HepG2 (cell line): ENCODE measurements around the gene TNS4. TPM values are rescaled to one million over a fixed set of nuclear protein-coding genes. Genes with fewer than 3 reads are reported as not detected.

Experiments
- ARID4A ChIP-seq: sonication (generic); formaldehyde crosslinking; IDR thresholded peaks from 2 replicates; pipeline ENCODE4 v1.5.0; 2020; ENCODE audit warnings: mild to moderate bottlenecking, missing genetic modification reagents, borderline replicate concordance
- ATF2 ChIP-seq: sonication (generic); formaldehyde crosslinking; IDR thresholded peaks from 2 replicates; pipeline ENCODE4 v1.4.0; 2020; ENCODE audit warnings: missing genetic modification reagents
- ATF7-NPFF ChIP-seq: sonication (generic); formaldehyde crosslinking; IDR thresholded peaks from 2 replicates; pipeline ENCODE4 v1.8.1; 2023; ENCODE audit warnings: mild to moderate bottlenecking, low read depth, missing genetic modification reagents, moderate library complexity
- CCAR2 ChIP-seq: fragments of 200-400 bp; formaldehyde crosslinking; optimal IDR thresholded peaks from 2 replicates; pipeline ENCODE3; 2018; ENCODE audit warnings: low read depth, mild to moderate bottlenecking, low read length, moderate library complexity
- FIP1L1 ChIP-seq: fragments of 200-400 bp; formaldehyde crosslinking; IDR thresholded peaks from 2 replicates; pipeline ENCODE4 v1.6.1; 2018; ENCODE audit warnings: low read depth, mild to moderate bottlenecking, low read length, moderate library complexity, borderline replicate concordance; ENCODE audit not compliant: insufficient read depth
- HOXA5 ChIP-seq: sonication (generic); formaldehyde crosslinking; IDR thresholded peaks from 2 replicates; pipeline ENCODE4 v1.4.0; 2020; ENCODE audit warnings: missing genetic modification reagents
- KLF6 ChIP-seq: IDR thresholded peaks from 2 replicates; pipeline ENCODE4 v1.8.0; 2016; ENCODE audit warnings: missing biosample characterization, missing genetic modification reagents
- KLF9 ChIP-seq: IDR thresholded peaks from 2 replicates; pipeline ENCODE4 v1.6.1; 2016; ENCODE audit warnings: low read depth
- MXD3 ChIP-seq: IDR thresholded peaks from 2 replicates; pipeline ENCODE4 v1.6.1; 2016; ENCODE audit warnings: mild to moderate bottlenecking, missing biosample characterization, missing genetic modification reagents
- NBN ChIP-seq: fragments of 450-650 bp; conservative IDR thresholded peaks from 2 replicates; pipeline ENCODE4 v1.6.1; 2017
- NFATC3 ChIP-seq: sonication (generic); formaldehyde crosslinking; IDR thresholded peaks from 2 replicates; pipeline ENCODE4 v1.5.1; 2020; ENCODE audit warnings: mild to moderate bottlenecking, missing genetic modification reagents
- RAD51 ChIP-seq: fragments of 450-650 bp; IDR thresholded peaks from 2 replicates; pipeline ENCODE4 v1.6.1; 2016; ENCODE audit warnings: borderline replicate concordance
- THAP8 ChIP-seq: sonication (generic); formaldehyde crosslinking; IDR thresholded peaks from 2 replicates; pipeline ENCODE4 v1.5.1; 2020; ENCODE audit warnings: missing genetic modification reagents, mild to moderate bottlenecking, borderline replicate concordance
- ZBTB20 ChIP-seq: sonication (generic); formaldehyde crosslinking; IDR thresholded peaks from 2 replicates; pipeline ENCODE4 v1.8.1; 2023; ENCODE audit warnings: missing genetic modification reagents, low read depth, mild to moderate bottlenecking, borderline replicate concordance
- ZNF230 ChIP-seq: sonication (generic); formaldehyde crosslinking; IDR thresholded peaks from 2 replicates; pipeline ENCODE4 v1.4.0; 2020; ENCODE audit warnings: mild to moderate bottlenecking, missing genetic modification reagents
- ZNF253 ChIP-seq: sonication (generic); formaldehyde crosslinking; IDR thresholded peaks from 2 replicates; pipeline ENCODE4 v1.8.0; 2022; ENCODE audit warnings: mild to moderate bottlenecking, missing genetic modification reagents, borderline replicate concordance
- ZNF530 ChIP-seq: sonication (generic); formaldehyde crosslinking; IDR thresholded peaks from 2 replicates; pipeline ENCODE4 v1.5.0; 2020; ENCODE audit warnings: low read depth, mild to moderate bottlenecking, missing genetic modification reagents
- ZNF563 ChIP-seq: sonication (generic); formaldehyde crosslinking; IDR thresholded peaks from 2 replicates; pipeline ENCODE4 v1.8.0; 2022; ENCODE audit warnings: mild to moderate bottlenecking, moderate library complexity, missing genetic modification reagents
- ZNF569 ChIP-seq: sonication (generic); formaldehyde crosslinking; IDR thresholded peaks from 2 replicates; pipeline ENCODE4 v1.5.0; 2020; ENCODE audit warnings: mild to moderate bottlenecking, missing genetic modification reagents, moderate library complexity, borderline replicate concordance
- ZNF772 ChIP-seq: sonication (generic); formaldehyde crosslinking; IDR thresholded peaks from 2 replicates; pipeline ENCODE4 v1.5.0; 2020; ENCODE audit warnings: mild to moderate bottlenecking, missing genetic modification reagents
- ZSCAN25 ChIP-seq: sonication (generic); formaldehyde crosslinking; IDR thresholded peaks from 2 replicates; pipeline ENCODE4 v1.8.0; 2022; ENCODE audit warnings: mild to moderate bottlenecking, missing genetic modification reagents
- polyA plus RNA-seq, 8 experiments: library from polyadenylated mRNA; depleted of rRNA in 3 of 8; stranded (reverse) in 7 of 8; unstranded in 1 of 8; fragments of >200 nt; fragmentation: Illumina TruSeq in 4 of 8; extraction: Trizol in 4 of 8; gene quantifications; 2 replicates each; pipeline versions ENCODE4 v1.2.1 to v1.2.3, GENCODE V29; 2011 to 2016; ENCODE audit warnings: low read depth in 4 of 8, missing spikeins in 1 of 8, mixed read lengths in 1 of 8; ENCODE audit not compliant: insufficient read depth in 1 of 8
- total RNA-seq, 5 experiments: library from RNA; depleted of rRNA; stranded (reverse); fragments of >200 nt; fragmentation: Illumina TruSeq; extraction: Trizol; gene quantifications; 2 replicates each; pipeline ENCODE4 v1.2.3, GENCODE V29; 2016; ENCODE audit warnings: low read depth in 1 of 5

The TNS4 gene
- total and polyA plus RNA-seq, 2 of the 13 experiments (the other 11 are each of a cell fraction or from before 2014, with no cell fraction given): 0.58 to 2.1 TPM

GRCh38 chr17:40542558-40543411, 41.4 kb upstream of the TNS4 start (continued):
- TF ChIP-seq ZNF563 (CRISPR knock-in tag): no peak
- no peak for TF ChIP-seq NBN
- no peak for TF ChIP-seq CCAR2
- no peak for TF ChIP-seq ZBTB20
- TF ChIP-seq ZNF253: no peak
- no peak for TF ChIP-seq THAP8
- peak; percentile 49; the same call in 1 of the 2 replicates for TF ChIP-seq MXD3 (CRISPR knock-in tag)
- TF ChIP-seq KLF6 (CRISPR knock-in tag): 0 out of 2 replicates have a peak, but pooled peaks have one; percentile 56
- peak; percentile 67; the same call in 1 of the 2 replicates for TF ChIP-seq NFATC3 (CRISPR knock-in tag)
- no peak for TF ChIP-seq FIP1L1
- no peak for TF ChIP-seq HOXA5 (CRISPR knock-in tag)
- no peak for TF ChIP-seq ZNF230
- TF ChIP-seq RAD51: peak; percentile 35; the same call in 1 of the 2 replicates
- TF ChIP-seq ZNF530 (CRISPR knock-in tag): no peak
- TF ChIP-seq ZNF569 (CRISPR knock-in tag): no peak
- peak; percentile 63; the same call in 1 of the 2 replicates for TF ChIP-seq ZSCAN25 (CRISPR knock-in tag)
- no peak for TF ChIP-seq KLF9
- TF ChIP-seq ARID4A: 0 out of 2 replicates have a peak, but pooled peaks have one; percentile 17
- no peak for TF ChIP-seq ZNF772 (CRISPR knock-in tag)
- TF ChIP-seq ATF2 (CRISPR knock-in tag): no peak
- 0 out of 2 replicates have a peak, but pooled peaks have one; percentile 33 for TF ChIP-seq ATF7-NPFF
